Measurements from ENCODE around the gene ADAMTS20.

GRCh38 chr12:43320281-43320680 lies 231.7 kb downstream of the ADAMTS20 start:
- TF ChIP-seq EZH2phosphoT487 (IDR thresholded peaks at IDR 0.05; ENCODE audit: borderline replicate concordance, low read length) (no peak), CTCF (IDR thresholded peaks at IDR 0.05; ENCODE audit: low read depth, low read length, poor library complexity, severe bottlenecking) (no peak)
